ENCODE results near the gene TLX1.

DNA sequence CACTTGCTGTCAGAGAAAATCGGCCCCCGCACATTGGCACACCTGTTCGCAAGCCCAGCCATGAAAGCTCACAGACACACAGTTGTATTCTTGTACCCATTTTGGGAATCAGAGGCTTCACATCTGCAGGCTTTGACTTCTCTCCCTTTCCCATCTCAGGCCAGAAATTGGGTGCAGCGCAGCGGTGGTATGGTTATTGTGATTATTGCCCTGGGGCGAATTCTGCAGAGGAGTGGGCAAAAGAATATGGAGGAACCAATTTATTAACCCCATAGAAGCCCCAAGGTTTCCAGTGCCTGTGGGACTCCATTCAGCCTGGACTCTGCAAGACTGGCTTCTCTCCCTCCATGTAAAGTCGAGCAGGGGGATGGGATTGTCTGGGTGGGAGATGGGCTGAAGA, 14.0 kb downstream of the TLX1 start:
- TF ChIP-seq CTCF (conservative IDR thresholded peaks at IDR 0.05) (no peak), ZFX (IDR thresholded peaks at IDR 0.05) (no peak)

Data from C4-2B (cell line).